Activated CD4-positive, CD25-positive, alpha-beta regulatory T cell treated with anti-CD3 and anti-CD28 coated beads, Interleukin-2, amount 50 U/mL, for 24 hours (primary cell): ENCODE results near the gene FRMD5.
"Not testable (repeated sequence)": the region's sequence is repeated elsewhere in the genome, so short reads cannot be mapped to it uniquely, and the experiment has no call there.

Experiments used
- ATAC-seq, 2 donors: fragments of 150-1000 bp; cut with Tn5 transposase; one replicate each; pipeline ENCODE4 v1.10.0; 2021; ENCODE audit warnings: mild to moderate bottlenecking in 1 of 2, moderate library complexity in 1 of 2

Gene FRMD5

GRCh38 chr15:43881245-43881644 lies 313.8 kb downstream of the FRMD5 start:
- no peak for ATAC-seq

GRCh38 chr15:43880406-43881194 lies 314.5 kb downstream of the FRMD5 start:
- no peak for ATAC-seq

- no peak for ATAC-seq
These were observed 315.4 kb downstream of the FRMD5 start for GRCh38 chr15:43879386-43880355.

- ATAC-seq, result no peak
These were observed 316.6 kb downstream of the FRMD5 start for GRCh38 chr15:43878446-43878845.

- ATAC-seq, result no peak
These were observed 317.7 kb downstream of the FRMD5 start for GRCh38 chr15:43877371-43877770.

GRCh38 chr15:43876872-43877271 lies 318.2 kb downstream of the FRMD5 start:
- no peak for ATAC-seq

GRCh38 chr15:43873651-43874050 lies 321.4 kb downstream of the FRMD5 start:
- no peak for ATAC-seq

GRCh38 chr15:43872416-43873020 lies 322.6 kb downstream of the FRMD5 start:
- no peak for ATAC-seq

- ATAC-seq, result no peak
These were observed 323.2 kb downstream of the FRMD5 start for GRCh38 chr15:43871835-43872234.

- no peak for ATAC-seq
These were observed 326.7 kb downstream of the FRMD5 start for GRCh38 chr15:43868406-43868805.

GRCh38 chr15:43867096-43867495 lies 328.0 kb downstream of the FRMD5 start:
- ATAC-seq, result no peak

- ATAC-seq, result not testable (repeated sequence)
These were observed 328.4 kb downstream of the FRMD5 start for GRCh38 chr15:43866636-43867035.

- no peak for ATAC-seq
These were observed 335.5 kb downstream of the FRMD5 start for GRCh38 chr15:43859546-43859945.

GRCh38 chr15:43854801-43855200 lies 340.3 kb downstream of the FRMD5 start:
- ATAC-seq, result no peak

GRCh38 chr15:43852607-43853006 lies 342.5 kb downstream of the FRMD5 start:
- ATAC-seq, result no peak

GRCh38 chr15:43851251-43851650 lies 343.8 kb downstream of the FRMD5 start:
- no peak for ATAC-seq

GRCh38 chr15:43845421-43845820 lies 349.6 kb downstream of the FRMD5 start:
- ATAC-seq, result no peak

- ATAC-seq, result not testable (repeated sequence)
These were observed 362.6 kb downstream of the FRMD5 start for GRCh38 chr15:43832485-43832884.

GRCh38 chr15:43831519-43832052 lies 363.5 kb downstream of the FRMD5 start:
- ATAC-seq, result not testable (repeated sequence)

- ATAC-seq, result not testable (repeated sequence)
These were observed 364.3 kb downstream of the FRMD5 start for GRCh38 chr15:43830691-43831275.

- ATAC-seq, result not testable (repeated sequence)
These were observed 365.0 kb downstream of the FRMD5 start for GRCh38 chr15:43829951-43830540.

- peak; percentile 36 to 42 for ATAC-seq
These were observed 366.9 kb downstream of the FRMD5 start for GRCh38 chr15:43828061-43828657.
